HEK293 (cell line): ENCODE data around the gene RPS6KC1.
"Not testable (repeated sequence)": the region's sequence is repeated elsewhere in the genome, so short reads cannot be mapped to it uniquely, and the experiment has no call there.

Experiments used
- CTCF ChIA-PET: fragments of 350-600 bp; formaldehyde crosslinking; extraction: SDS; loops from one replicate; lab custom pipeline; 2021; ENCODE audit warnings: antibody characterized with exemption; lab: Yijun Ruan, JAX
- POLR2A ChIA-PET: fragments of 300-600 bp; formaldehyde crosslinking; extraction: SDS; loops from one replicate; lab custom pipeline; 2020; ENCODE audit warnings: antibody characterized with exemption, inconsistent platforms; lab: Yijun Ruan, JAX
- H3K27ac ChIP-seq: fragments of 200-500 bp; sonication (Bioruptor generic); 2 replicates; pipeline ENCODE4 v1.5.1; 2014; ENCODE audit warnings: low read depth, low read length, control low read depth, inconsistent platforms; ENCODE audit errors: extremely low read depth
- H3K36me3 ChIP-seq, 2 experiments: fragments of 200-500 bp in 1 of 2; sonication (Bioruptor generic) in 1 of 2; 1 replicate in 1 of 2; 2 replicates in 1 of 2; pipeline ENCODE4 v1.5.1; 2014 to 2017; ENCODE audit warnings: inconsistent platforms in 2 of 2, low read length in 2 of 2; ENCODE audit not compliant: control insufficient read depth in 2 of 2, insufficient read depth in 1 of 2
- H3K4me1 ChIP-seq: fragments of 200-500 bp; sonication (Bioruptor generic); 2 replicates; pipeline ENCODE4 v1.5.1; 2014; ENCODE audit warnings: mild to moderate bottlenecking, low read length, inconsistent platforms; ENCODE audit not compliant: control insufficient read depth, insufficient read depth
- H3K4me3 ChIP-seq: 2 replicates; pipeline ENCODE4 v1.5.1; 2011; ENCODE audit warnings: low read depth, mild to moderate bottlenecking, control low read depth, low read length, moderate library complexity
- H3K9me3 ChIP-seq: fragments of 200-500 bp; sonication (Bioruptor generic); 2 replicates; pipeline ENCODE4 v1.5.1; 2014; ENCODE audit warnings: low read depth, low read length, inconsistent platforms; ENCODE audit not compliant: control insufficient read depth, insufficient read depth
- ELK4 ChIP-seq: IDR thresholded peaks from 2 replicates; pipeline ENCODE4 v1.6.1; 2011; ENCODE audit warnings: mild to moderate bottlenecking, low read depth, low read length, borderline replicate concordance
- OVOL3 ChIP-seq: fragments of 450-650 bp; formaldehyde crosslinking; IDR thresholded peaks from 2 replicates; pipeline ENCODE4 v1.5.1; 2016; ENCODE audit warnings: missing biosample characterization, missing genetic modification characterization
- SCRT1 ChIP-seq: fragments of 450-650 bp; formaldehyde crosslinking; IDR thresholded peaks from 2 replicates; pipeline ENCODE4 v1.5.1; 2016; ENCODE audit warnings: missing biosample characterization, missing genetic modification characterization, borderline replicate concordance
- SCRT2 ChIP-seq: fragments of 450-650 bp; formaldehyde crosslinking; IDR thresholded peaks from 2 replicates; pipeline ENCODE4 v1.5.1; 2016; ENCODE audit warnings: missing biosample characterization, missing genetic modification characterization
- ZBTB44 ChIP-seq: fragments of 450-650 bp; IDR thresholded peaks from 2 replicates; pipeline ENCODE4 v1.5.1; 2018; ENCODE audit warnings: missing biosample characterization, mild to moderate bottlenecking, missing genetic modification characterization
- ZEB2 ChIP-seq: fragments of 450-650 bp; formaldehyde crosslinking; IDR thresholded peaks from 2 replicates; pipeline ENCODE4 v1.5.1; 2016; ENCODE audit warnings: missing biosample characterization, missing genetic modification characterization
- ZNF140 ChIP-seq: fragments of 450-650 bp; formaldehyde crosslinking; IDR thresholded peaks from 2 replicates; pipeline ENCODE4 v1.5.1; 2016; ENCODE audit warnings: missing biosample characterization, missing genetic modification characterization
- ZNF280D ChIP-seq: fragments of 450-650 bp; formaldehyde crosslinking; IDR thresholded peaks from 2 replicates; pipeline ENCODE4 v1.5.1; 2016; ENCODE audit warnings: missing biosample characterization, missing genetic modification characterization
- ZNF366 ChIP-seq: fragments of 450-650 bp; formaldehyde crosslinking; conservative IDR thresholded peaks from 2 replicates; pipeline ENCODE4 v1.5.1; 2016; ENCODE audit warnings: missing biosample characterization, missing genetic modification characterization
- ZNF426 ChIP-seq: fragments of 450-650 bp; formaldehyde crosslinking; IDR thresholded peaks from 2 replicates; pipeline ENCODE4 v1.5.1; 2017; ENCODE audit warnings: missing biosample characterization, missing genetic modification characterization, mild to moderate bottlenecking, inconsistent platforms, moderate library complexity
- ZNF48 ChIP-seq: fragments of 450-650 bp; formaldehyde crosslinking; IDR thresholded peaks from 2 replicates; pipeline ENCODE4 v1.5.1; 2016; ENCODE audit warnings: missing biosample characterization, missing genetic modification characterization
- ZNF555 ChIP-seq: fragments of 450-650 bp; formaldehyde crosslinking; conservative IDR thresholded peaks from 2 replicates; pipeline ENCODE4 v1.5.1; 2017; ENCODE audit warnings: missing biosample characterization, mild to moderate bottlenecking, missing genetic modification characterization, inconsistent platforms
- ZNF585B ChIP-seq: fragments of 450-650 bp; formaldehyde crosslinking; IDR thresholded peaks from 2 replicates; pipeline ENCODE4 v1.5.1; 2016; ENCODE audit warnings: missing biosample characterization, missing genetic modification characterization
- ZNF626 ChIP-seq: fragments of 450-650 bp; sonication (Bioruptor Pico); formaldehyde crosslinking; IDR thresholded peaks from 2 replicates; pipeline ENCODE4 v1.5.1; 2018; ENCODE audit warnings: missing biosample characterization, missing genetic modification characterization, inconsistent platforms
- ZNF660 ChIP-seq: fragments of 450-650 bp; IDR thresholded peaks from 2 replicates; pipeline ENCODE4 v1.5.1; 2018; ENCODE audit warnings: missing biosample characterization, mild to moderate bottlenecking, missing genetic modification characterization
- ZNF785 ChIP-seq: fragments of 450-650 bp; formaldehyde crosslinking; IDR thresholded peaks from 2 replicates; pipeline ENCODE4 v1.5.1; 2016; ENCODE audit warnings: missing biosample characterization, missing genetic modification characterization
- ZNF843 ChIP-seq: fragments of 450-650 bp; formaldehyde crosslinking; IDR thresholded peaks from 2 replicates; pipeline ENCODE4 v1.5.1; 2016; ENCODE audit warnings: missing biosample characterization, missing genetic modification characterization
- TF ChIP-seq, protein P1 (sequence below): fragments of 450-650 bp; formaldehyde crosslinking; IDR thresholded peaks from 2 replicates; pipeline ENCODE4 v1.5.1; 2017; ENCODE audit warnings: missing biosample characterization, missing genetic modification characterization
- TF ChIP-seq, protein P2 (sequence below): fragments of 450-650 bp; formaldehyde crosslinking; IDR thresholded peaks from 2 replicates; pipeline ENCODE4 v1.5.1; 2017; ENCODE audit warnings: missing biosample characterization, missing genetic modification characterization

The RPS6KC1 gene

GRCh38 chr1:213219076-213219475, 168.0 kb downstream of the RPS6KC1 start:
- H3K9me3 ChIP-seq, CTCF ChIA-PET, H3K4me1 ChIP-seq, H3K4me3 ChIP-seq, H3K36me3 ChIP-seq, POLR2A ChIA-PET, H3K27ac ChIP-seq: not testable (repeated sequence)
- TF ChIP-seq SCRT2 (tag by site-specific recombination) (peak; percentile 77), SCRT1 (tag by site-specific recombination) (peak; percentile 57; the same call in 1 of the 2 replicates)

- H3K4me3 ChIP-seq = no peak overlapping the region
- no peaks in the 10 kb centered on the region for H3K4me1 ChIP-seq
- TF ChIP-seq ZNF585B (tag by site-specific recombination) (no peak), ZNF785 (tag by site-specific recombination) (no peak), ZBTB44 (tag by site-specific recombination) (no peak), ZEB2 (no peak), ZNF366 (no peak), ZNF48 (tag by site-specific recombination) (no peak), ZNF626 (tag by site-specific recombination) (no peak), ELK4 (no peak), ZNF426 (tag by site-specific recombination) (no peak), ZNF660 (tag by site-specific recombination) (no peak), OVOL3 (tag by site-specific recombination) (no peak), ZNF555 (tag by site-specific recombination) (no peak), SCRT1 (tag by site-specific recombination) (no peak), ZNF140 (tag by site-specific recombination) (no peak), ZNF280D (tag by site-specific recombination) (no peak), ZNF843 (tag by site-specific recombination) (no peak)
- TF ChIP-seq, protein P1, sequence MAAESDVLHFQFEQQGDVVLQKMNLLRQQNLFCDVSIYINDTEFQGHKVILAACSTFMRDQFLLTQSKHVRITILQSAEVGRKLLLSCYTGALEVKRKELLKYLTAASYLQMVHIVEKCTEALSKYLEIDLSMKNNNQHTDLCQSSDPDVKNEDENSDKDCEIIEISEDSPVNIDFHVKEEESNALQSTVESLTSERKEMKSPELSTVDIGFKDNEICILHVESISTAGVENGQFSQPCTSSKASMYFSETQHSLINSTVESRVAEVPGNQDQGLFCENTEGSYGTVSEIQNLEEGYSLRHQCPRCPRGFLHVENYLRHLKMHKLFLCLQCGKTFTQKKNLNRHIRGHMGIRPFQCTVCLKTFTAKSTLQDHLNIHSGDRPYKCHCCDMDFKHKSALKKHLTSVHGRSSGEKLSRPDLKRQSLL (tag by site-specific recombination) = no peak
- TF ChIP-seq, protein P2, sequence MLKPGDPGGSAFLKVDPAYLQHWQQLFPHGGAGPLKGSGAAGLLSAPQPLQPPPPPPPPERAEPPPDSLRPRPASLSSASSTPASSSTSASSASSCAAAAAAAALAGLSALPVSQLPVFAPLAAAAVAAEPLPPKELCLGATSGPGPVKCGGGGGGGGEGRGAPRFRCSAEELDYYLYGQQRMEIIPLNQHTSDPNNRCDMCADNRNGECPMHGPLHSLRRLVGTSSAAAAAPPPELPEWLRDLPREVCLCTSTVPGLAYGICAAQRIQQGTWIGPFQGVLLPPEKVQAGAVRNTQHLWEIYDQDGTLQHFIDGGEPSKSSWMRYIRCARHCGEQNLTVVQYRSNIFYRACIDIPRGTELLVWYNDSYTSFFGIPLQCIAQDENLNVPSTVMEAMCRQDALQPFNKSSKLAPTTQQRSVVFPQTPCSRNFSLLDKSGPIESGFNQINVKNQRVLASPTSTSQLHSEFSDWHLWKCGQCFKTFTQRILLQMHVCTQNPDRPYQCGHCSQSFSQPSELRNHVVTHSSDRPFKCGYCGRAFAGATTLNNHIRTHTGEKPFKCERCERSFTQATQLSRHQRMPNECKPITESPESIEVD = no peak
- TF ChIP-seq, all 188 proteins: peak for 0
- Histone ChIP-seq H3K27ac (no peak overlapping the region), H3K9me3 (no peaks in the 10 kb centered on the region), H3K36me3 (no peaks in the 10 kb centered on the region)
- CTCF ChIA-PET = no interaction called here
- POLR2A ChIA-PET = no interaction called here
Observed at GRCh38 chr1:213221209-213221608, 170.2 kb downstream of the RPS6KC1 start.
